NT2/D1 (cell line): Measurements from ENCODE around the gene TMEM51.

Experiments used
- YY1 ChIP-seq: IDR thresholded peaks from 2 replicates; pipeline ENCODE4 v1.6.1; 2011; ENCODE audit not compliant: insufficient read length, insufficient read depth
- ZNF274 ChIP-seq: IDR thresholded peaks from 2 replicates; pipeline ENCODE4 v1.6.1; 2011; ENCODE audit warnings: mild to moderate bottlenecking, low read depth, low read length

DNA sequence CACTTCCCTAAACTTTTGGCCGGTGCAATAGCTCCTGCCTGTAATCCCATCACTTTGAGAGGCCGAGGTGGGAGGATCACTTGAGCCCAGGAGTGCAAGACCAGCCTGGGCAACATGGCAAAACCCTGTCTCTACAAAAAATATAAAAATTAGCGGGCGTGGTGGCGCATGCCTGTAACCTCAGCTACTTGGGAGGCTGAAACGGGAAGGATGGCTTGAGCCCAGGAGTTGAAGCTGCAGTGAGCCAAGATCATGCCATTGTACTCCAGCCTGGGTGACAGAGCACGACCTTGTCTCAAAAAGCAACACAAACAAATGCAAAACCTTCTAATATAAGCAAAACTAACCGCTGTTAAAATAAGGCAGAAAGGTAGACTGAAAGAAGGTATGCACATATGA, 25.9 kb downstream of the TMEM51 start:
- no peak for TF ChIP-seq ZNF274
- no peak for TF ChIP-seq YY1
